ENCODE measurements around the gene PPP1R15A. TPM values are rescaled to one million over a fixed set of nuclear protein-coding genes. Genes with fewer than 3 reads are reported as not detected.

The PPP1R15A gene
- total RNA-seq, 1 experiment from 2014 or later = 17.0 TPM

DNA sequence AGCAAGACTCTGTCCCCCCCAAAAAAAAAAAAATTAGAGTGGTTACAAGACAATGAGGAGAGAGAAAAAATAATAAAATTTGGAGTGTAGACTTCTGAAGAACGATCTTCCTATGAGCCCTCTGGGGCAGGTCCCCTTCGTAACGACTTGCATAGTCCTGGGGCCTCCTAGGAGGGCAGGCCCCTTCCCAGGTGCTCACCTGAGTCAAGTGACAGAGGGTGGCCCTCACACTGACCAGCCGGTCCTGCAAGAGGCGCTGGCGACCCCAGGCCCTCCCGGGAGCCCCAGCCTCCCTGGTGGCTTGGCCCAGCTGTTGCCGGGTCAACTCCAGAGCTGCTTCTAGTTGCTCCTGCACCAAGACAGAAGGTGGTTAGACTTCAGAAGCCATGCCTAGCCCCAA, 18.7 kb upstream of the PPP1R15A start (continued):
- no peak for TF ChIP-seq FOXJ3 (CRISPR knock-in tag; IDR thresholded peaks at IDR 0.05; ENCODE audit: borderline replicate concordance)
- no peak for TF ChIP-seq NFYB (CRISPR knock-in tag; conservative IDR thresholded peaks at IDR 0.05; ENCODE audit: low read depth)
- no peak for TF ChIP-seq ZNF317 (CRISPR knock-in tag; IDR thresholded peaks at IDR 0.05; ENCODE audit: borderline replicate concordance, low read depth)
- TF ChIP-seq ZNF671 (CRISPR knock-in tag; IDR thresholded peaks at IDR 0.05) = no peak
- no peak for TF ChIP-seq ELF4 (CRISPR knock-in tag; IDR thresholded peaks at IDR 0.05; ENCODE audit: low read depth)
- TF ChIP-seq, protein P1, sequence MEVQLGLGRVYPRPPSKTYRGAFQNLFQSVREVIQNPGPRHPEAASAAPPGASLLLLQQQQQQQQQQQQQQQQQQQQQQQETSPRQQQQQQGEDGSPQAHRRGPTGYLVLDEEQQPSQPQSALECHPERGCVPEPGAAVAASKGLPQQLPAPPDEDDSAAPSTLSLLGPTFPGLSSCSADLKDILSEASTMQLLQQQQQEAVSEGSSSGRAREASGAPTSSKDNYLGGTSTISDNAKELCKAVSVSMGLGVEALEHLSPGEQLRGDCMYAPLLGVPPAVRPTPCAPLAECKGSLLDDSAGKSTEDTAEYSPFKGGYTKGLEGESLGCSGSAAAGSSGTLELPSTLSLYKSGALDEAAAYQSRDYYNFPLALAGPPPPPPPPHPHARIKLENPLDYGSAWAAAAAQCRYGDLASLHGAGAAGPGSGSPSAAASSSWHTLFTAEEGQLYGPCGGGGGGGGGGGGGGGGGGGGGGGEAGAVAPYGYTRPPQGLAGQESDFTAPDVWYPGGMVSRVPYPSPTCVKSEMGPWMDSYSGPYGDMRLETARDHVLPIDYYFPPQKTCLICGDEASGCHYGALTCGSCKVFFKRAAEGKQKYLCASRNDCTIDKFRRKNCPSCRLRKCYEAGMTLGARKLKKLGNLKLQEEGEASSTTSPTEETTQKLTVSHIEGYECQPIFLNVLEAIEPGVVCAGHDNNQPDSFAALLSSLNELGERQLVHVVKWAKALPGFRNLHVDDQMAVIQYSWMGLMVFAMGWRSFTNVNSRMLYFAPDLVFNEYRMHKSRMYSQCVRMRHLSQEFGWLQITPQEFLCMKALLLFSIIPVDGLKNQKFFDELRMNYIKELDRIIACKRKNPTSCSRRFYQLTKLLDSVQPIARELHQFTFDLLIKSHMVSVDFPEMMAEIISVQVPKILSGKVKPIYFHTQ (CRISPR knock-in tag; IDR thresholded peaks at IDR 0.05) = no peak
- TF ChIP-seq SMAD4 (CRISPR knock-in tag; IDR thresholded peaks at IDR 0.05) = no peak
- TF ChIP-seq, protein P2, sequence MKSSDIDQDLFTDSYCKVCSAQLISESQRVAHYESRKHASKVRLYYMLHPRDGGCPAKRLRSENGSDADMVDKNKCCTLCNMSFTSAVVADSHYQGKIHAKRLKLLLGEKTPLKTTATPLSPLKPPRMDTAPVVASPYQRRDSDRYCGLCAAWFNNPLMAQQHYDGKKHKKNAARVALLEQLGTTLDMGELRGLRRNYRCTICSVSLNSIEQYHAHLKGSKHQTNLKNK (CRISPR knock-in tag; IDR thresholded peaks at IDR 0.05) = no peak
- no peak for TF ChIP-seq TEAD1 (CRISPR knock-in tag; IDR thresholded peaks at IDR 0.05)
- TF ChIP-seq, protein P3, sequence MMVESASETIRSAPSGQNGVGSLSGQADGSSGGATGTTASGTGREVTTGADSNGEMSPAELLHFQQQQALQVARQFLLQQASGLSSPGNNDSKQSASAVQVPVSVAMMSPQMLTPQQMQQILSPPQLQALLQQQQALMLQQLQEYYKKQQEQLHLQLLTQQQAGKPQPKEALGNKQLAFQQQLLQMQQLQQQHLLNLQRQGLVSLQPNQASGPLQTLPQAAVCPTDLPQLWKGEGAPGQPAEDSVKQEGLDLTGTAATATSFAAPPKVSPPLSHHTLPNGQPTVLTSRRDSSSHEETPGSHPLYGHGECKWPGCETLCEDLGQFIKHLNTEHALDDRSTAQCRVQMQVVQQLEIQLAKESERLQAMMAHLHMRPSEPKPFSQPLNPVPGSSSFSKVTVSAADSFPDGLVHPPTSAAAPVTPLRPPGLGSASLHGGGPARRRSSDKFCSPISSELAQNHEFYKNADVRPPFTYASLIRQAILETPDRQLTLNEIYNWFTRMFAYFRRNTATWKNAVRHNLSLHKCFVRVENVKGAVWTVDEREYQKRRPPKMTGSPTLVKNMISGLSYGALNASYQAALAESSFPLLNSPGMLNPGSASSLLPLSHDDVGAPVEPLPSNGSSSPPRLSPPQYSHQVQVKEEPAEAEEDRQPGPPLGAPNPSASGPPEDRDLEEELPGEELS (CRISPR knock-in tag; IDR thresholded peaks at IDR 0.05) = no peak
- TF ChIP-seq GRHL2 (CRISPR knock-in tag; IDR thresholded peaks at IDR 0.05; ENCODE audit: insufficient replicate concordance, severe bottlenecking) = no peak
- TF ChIP-seq ESRRA (CRISPR knock-in tag; IDR thresholded peaks at IDR 0.05; ENCODE audit: borderline replicate concordance) = no peak

DNA sequence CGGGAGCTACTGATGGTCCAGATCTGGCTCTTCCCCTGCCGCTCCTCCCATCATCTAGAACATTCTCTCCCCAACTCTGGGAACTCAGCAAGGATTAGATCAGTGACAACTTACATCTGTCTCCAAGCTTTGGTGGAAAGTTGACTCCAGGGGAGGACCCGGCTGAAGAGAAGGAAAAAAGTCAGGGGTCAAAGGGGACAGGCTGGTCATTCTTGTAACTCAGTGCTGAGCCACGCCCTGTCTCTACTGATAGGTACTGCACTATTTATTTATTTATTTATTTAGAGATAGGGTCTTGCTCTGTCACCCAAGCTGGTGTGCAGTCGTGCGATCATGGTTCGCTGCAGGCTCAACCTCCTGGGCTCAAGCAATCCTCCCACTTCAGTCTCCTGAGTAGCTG, 18.1 kb upstream of the PPP1R15A start:
- ATAC-seq = no peak
- H3K27me3 Mint-ChIP-seq (ENCODE audit: low read depth) = no peaks in the 10 kb centered on the region
- no peaks in the 10 kb centered on the region for H3K9me3 Mint-ChIP-seq
- H3K4me1 Mint-ChIP-seq = peaks cover 1% of the 10 kb centered on the region; the same call in 1 of the 2 replicates
- H3K4me3 Mint-ChIP-seq = no peak overlapping the region
- DNase-seq (ENCODE audit: low spot score) = no peak
- H3K27ac Mint-ChIP-seq = no peak overlapping the region
- ChIA-PET CTCF (interaction anchor here (0.8 to 1.0 kb wide), 3 partner anchors 10 to 59 kb away, joined by 3 to 4 read pairs (median 3); no protein-coding TSS in a partner anchor), POLR2A (interaction anchor here (0.7 kb wide), 1 partner anchor 1620 kb away, joined by 4 read pairs; no protein-coding TSS in a partner anchor)
- no peaks in the 10 kb centered on the region for H3K36me3 Mint-ChIP-seq
- TF ChIP-seq, protein P4, sequence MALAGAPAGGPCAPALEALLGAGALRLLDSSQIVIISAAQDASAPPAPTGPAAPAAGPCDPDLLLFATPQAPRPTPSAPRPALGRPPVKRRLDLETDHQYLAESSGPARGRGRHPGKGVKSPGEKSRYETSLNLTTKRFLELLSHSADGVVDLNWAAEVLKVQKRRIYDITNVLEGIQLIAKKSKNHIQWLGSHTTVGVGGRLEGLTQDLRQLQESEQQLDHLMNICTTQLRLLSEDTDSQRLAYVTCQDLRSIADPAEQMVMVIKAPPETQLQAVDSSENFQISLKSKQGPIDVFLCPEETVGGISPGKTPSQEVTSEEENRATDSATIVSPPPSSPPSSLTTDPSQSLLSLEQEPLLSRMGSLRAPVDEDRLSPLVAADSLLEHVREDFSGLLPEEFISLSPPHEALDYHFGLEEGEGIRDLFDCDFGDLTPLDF (CRISPR knock-in tag; IDR thresholded peaks at IDR 0.05) = no peak
- TF ChIP-seq HMGA2 (CRISPR knock-in tag; IDR thresholded peaks at IDR 0.05) (no peak), FOXP1 (CRISPR knock-in tag; IDR thresholded peaks at IDR 0.05; ENCODE audit: borderline replicate concordance) (no peak), NR3C1 (CRISPR knock-in tag; conservative IDR thresholded peaks at IDR 0.05; ENCODE audit: low read depth) (no peak), TCF7 (CRISPR knock-in tag; IDR thresholded peaks at IDR 0.05; ENCODE audit: low read depth) (no peak), GRHL2 (CRISPR knock-in tag; IDR thresholded peaks at IDR 0.05; ENCODE audit: insufficient replicate concordance, severe bottlenecking) (no peak), NR2C2 (CRISPR knock-in tag; IDR thresholded peaks at IDR 0.05) (no peak), ZNF416 (CRISPR knock-in tag; IDR thresholded peaks at IDR 0.05) (no peak), ZNF138 (CRISPR knock-in tag; conservative IDR thresholded peaks at IDR 0.05) (no peak), ELF4 (CRISPR knock-in tag; IDR thresholded peaks at IDR 0.05; ENCODE audit: low read depth) (no peak), TEAD4 (CRISPR knock-in tag; IDR thresholded peaks at IDR 0.05) (no peak)
- TF ChIP-seq, protein P5, sequence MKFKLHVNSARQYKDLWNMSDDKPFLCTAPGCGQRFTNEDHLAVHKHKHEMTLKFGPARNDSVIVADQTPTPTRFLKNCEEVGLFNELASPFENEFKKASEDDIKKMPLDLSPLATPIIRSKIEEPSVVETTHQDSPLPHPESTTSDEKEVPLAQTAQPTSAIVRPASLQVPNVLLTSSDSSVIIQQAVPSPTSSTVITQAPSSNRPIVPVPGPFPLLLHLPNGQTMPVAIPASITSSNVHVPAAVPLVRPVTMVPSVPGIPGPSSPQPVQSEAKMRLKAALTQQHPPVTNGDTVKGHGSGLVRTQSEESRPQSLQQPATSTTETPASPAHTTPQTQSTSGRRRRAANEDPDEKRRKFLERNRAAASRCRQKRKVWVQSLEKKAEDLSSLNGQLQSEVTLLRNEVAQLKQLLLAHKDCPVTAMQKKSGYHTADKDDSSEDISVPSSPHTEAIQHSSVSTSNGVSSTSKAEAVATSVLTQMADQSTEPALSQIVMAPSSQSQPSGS (CRISPR knock-in tag; IDR thresholded peaks at IDR 0.05; ENCODE audit: borderline replicate concordance, low read depth) = no peak
- TF ChIP-seq, protein P6, sequence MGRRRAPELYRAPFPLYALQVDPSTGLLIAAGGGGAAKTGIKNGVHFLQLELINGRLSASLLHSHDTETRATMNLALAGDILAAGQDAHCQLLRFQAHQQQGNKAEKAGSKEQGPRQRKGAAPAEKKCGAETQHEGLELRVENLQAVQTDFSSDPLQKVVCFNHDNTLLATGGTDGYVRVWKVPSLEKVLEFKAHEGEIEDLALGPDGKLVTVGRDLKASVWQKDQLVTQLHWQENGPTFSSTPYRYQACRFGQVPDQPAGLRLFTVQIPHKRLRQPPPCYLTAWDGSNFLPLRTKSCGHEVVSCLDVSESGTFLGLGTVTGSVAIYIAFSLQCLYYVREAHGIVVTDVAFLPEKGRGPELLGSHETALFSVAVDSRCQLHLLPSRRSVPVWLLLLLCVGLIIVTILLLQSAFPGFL (CRISPR knock-in tag; IDR thresholded peaks at IDR 0.05; ENCODE audit: borderline replicate concordance) = no peak
- TF ChIP-seq, protein P7, sequence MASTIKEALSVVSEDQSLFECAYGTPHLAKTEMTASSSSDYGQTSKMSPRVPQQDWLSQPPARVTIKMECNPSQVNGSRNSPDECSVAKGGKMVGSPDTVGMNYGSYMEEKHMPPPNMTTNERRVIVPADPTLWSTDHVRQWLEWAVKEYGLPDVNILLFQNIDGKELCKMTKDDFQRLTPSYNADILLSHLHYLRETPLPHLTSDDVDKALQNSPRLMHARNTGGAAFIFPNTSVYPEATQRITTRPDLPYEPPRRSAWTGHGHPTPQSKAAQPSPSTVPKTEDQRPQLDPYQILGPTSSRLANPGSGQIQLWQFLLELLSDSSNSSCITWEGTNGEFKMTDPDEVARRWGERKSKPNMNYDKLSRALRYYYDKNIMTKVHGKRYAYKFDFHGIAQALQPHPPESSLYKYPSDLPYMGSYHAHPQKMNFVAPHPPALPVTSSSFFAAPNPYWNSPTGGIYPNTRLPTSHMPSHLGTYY (CRISPR knock-in tag; IDR thresholded peaks at IDR 0.05) = no peak
- TF ChIP-seq, protein P8, sequence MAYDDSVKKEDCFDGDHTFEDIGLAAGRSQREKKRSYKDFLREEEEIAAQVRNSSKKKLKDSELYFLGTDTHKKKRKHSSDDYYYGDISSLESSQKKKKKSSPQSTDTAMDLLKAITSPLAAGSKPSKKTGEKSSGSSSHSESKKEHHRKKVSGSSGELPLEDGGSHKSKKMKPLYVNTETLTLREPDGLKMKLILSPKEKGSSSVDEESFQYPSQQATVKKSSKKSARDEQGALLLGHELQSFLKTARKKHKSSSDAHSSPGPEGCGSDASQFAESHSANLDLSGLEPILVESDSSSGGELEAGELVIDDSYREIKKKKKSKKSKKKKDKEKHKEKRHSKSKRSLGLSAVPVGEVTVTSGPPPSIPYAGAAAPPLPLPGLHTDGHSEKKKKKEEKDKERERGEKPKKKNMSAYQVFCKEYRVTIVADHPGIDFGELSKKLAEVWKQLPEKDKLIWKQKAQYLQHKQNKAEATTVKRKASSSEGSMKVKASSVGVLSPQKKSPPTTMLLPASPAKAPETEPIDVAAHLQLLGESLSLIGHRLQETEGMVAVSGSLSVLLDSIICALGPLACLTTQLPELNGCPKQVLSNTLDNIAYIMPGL (CRISPR knock-in tag; IDR thresholded peaks at IDR 0.05) = no peak
